OCI-LY7 (cell line): ENCODE data around the gene ADISSP.

Source experiments
- EZH2phosphoT487 ChIP-seq: fragments of 200-600 bp; sonication (generic); IDR thresholded peaks from 2 replicates; pipeline ENCODE4 v1.6.1; 2018; ENCODE audit warnings: low read depth, borderline replicate concordance, mild to moderate bottlenecking, mixed run types, antibody characterized with exemption, low read length, moderate library complexity, mixed read lengths
- TF ChIP-seq, protein P1 (sequence below): fragments of 200-600 bp; sonication (generic); conservative IDR thresholded peaks from 2 replicates; pipeline ENCODE4 v1.5.1; 2014; ENCODE audit warnings: mild to moderate bottlenecking, antibody characterized with exemption, low read length, moderate library complexity, mixed read lengths

DNA sequence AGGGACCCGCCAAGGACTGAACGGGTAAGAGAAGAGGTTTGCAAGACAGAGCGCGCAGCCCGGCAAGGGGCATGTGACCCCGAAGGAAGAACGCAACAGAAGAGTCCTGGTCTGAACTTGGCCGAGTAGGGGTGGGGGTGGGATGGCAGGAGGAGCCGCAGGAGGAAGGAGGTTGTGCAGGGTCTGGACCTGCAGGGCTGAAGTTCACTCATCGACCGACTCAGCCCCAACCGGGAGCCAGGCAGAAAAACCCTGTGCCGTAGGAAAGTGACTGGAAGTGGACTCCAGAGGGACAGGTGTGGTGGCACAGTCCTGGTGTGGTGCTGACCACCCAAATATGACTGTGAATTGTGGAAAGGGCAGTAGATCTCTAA lies 15.2 kb downstream of the ADISSP start:
- TF ChIP-seq, protein P1, sequence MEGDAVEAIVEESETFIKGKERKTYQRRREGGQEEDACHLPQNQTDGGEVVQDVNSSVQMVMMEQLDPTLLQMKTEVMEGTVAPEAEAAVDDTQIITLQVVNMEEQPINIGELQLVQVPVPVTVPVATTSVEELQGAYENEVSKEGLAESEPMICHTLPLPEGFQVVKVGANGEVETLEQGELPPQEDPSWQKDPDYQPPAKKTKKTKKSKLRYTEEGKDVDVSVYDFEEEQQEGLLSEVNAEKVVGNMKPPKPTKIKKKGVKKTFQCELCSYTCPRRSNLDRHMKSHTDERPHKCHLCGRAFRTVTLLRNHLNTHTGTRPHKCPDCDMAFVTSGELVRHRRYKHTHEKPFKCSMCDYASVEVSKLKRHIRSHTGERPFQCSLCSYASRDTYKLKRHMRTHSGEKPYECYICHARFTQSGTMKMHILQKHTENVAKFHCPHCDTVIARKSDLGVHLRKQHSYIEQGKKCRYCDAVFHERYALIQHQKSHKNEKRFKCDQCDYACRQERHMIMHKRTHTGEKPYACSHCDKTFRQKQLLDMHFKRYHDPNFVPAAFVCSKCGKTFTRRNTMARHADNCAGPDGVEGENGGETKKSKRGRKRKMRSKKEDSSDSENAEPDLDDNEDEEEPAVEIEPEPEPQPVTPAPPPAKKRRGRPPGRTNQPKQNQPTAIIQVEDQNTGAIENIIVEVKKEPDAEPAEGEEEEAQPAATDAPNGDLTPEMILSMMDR = no peak
- no peak for TF ChIP-seq EZH2phosphoT487
